H1 (cell line): ENCODE measurements around the gene BTG3.

Source experiments
- CEBPB ChIP-seq: IDR thresholded peaks from 2 replicates; pipeline ENCODE4 v1.6.1; 2012; ENCODE audit warnings: low read depth, low read length
- EZH2 ChIP-seq: fragments of 200-600 bp; sonication (generic); IDR thresholded peaks from 2 replicates; pipeline ENCODE4 v1.7.1; 2012; ENCODE audit warnings: low read depth, mild to moderate bottlenecking, moderate library complexity, low read length, inconsistent platforms; ENCODE audit not compliant: severe bottlenecking
- PHF8 ChIP-seq: fragments of 200-600 bp; sonication (generic); conservative IDR thresholded peaks from 2 replicates; pipeline ENCODE4 v1.7.1; 2012; ENCODE audit warnings: low read depth, mild to moderate bottlenecking, inconsistent platforms, low read length, moderate library complexity
- POLR2A ChIP-seq, 2 experiments: IDR thresholded peaks; 1 replicate in 1 of 2; 2 replicates in 1 of 2; pipeline ENCODE4 v1.6.1; 2011; ENCODE audit warnings: low read depth in 2 of 2, low read length in 2 of 2, mild to moderate bottlenecking in 2 of 2; ENCODE audit errors: control extremely low read depth in 1 of 2
- TAF1 ChIP-seq: IDR thresholded peaks from 2 replicates; pipeline ENCODE4 v1.6.1; 2011; ENCODE audit warnings: mild to moderate bottlenecking, low read depth, low read length
- TBP ChIP-seq: IDR thresholded peaks from 2 replicates; pipeline ENCODE4 v1.6.1; 2011; ENCODE audit warnings: low read depth, low read length, improper control_type of control experiment
- ZNF274 ChIP-seq: IDR thresholded peaks from 2 replicates; pipeline ENCODE4 v1.7.0; 2012; ENCODE audit warnings: low read length, borderline replicate concordance; ENCODE audit errors: extremely low read depth
- TF ChIP-seq, protein P1 (sequence below), 3 experiments: IDR thresholded peaks; 1 replicate in 2 of 3; 2 replicates in 1 of 3; pipeline versions ENCODE4 v1.5.1 to v1.6.1; 2011; ENCODE audit warnings: low read length in 3 of 3, mild to moderate bottlenecking in 3 of 3, inconsistent platforms in 2 of 3, low read depth in 1 of 3, moderate library complexity in 1 of 3; ENCODE audit not compliant: insufficient read depth in 1 of 3; ENCODE audit errors: control extremely low read depth in 1 of 3
- TF ChIP-seq, protein P2 (sequence below): IDR thresholded peaks from 2 replicates; pipeline ENCODE4 v1.6.1; 2011; ENCODE audit warnings: low read depth, mild to moderate bottlenecking, low read length; ENCODE audit not compliant: insufficient read depth

DNA sequence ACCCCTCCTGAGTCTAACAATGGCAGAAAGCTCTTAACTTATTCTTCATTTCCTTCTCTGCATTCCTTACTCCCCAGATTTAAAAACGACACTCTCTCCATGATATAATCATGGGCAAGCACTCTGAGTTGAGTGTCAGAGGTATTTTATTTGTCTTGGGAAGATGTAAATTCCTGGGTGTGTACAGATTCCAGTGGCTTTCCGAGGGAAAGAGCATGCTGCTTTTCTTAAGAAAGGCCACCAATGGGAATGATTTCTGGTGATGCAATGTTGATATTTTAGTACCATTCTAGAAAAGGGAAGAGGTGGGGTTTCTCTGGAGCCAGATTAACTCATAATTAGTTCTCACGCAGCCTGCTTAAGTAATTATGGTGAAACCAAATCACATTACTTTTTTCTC is 47.8 kb upstream of the BTG3 start:
- TF ChIP-seq, protein P1, sequence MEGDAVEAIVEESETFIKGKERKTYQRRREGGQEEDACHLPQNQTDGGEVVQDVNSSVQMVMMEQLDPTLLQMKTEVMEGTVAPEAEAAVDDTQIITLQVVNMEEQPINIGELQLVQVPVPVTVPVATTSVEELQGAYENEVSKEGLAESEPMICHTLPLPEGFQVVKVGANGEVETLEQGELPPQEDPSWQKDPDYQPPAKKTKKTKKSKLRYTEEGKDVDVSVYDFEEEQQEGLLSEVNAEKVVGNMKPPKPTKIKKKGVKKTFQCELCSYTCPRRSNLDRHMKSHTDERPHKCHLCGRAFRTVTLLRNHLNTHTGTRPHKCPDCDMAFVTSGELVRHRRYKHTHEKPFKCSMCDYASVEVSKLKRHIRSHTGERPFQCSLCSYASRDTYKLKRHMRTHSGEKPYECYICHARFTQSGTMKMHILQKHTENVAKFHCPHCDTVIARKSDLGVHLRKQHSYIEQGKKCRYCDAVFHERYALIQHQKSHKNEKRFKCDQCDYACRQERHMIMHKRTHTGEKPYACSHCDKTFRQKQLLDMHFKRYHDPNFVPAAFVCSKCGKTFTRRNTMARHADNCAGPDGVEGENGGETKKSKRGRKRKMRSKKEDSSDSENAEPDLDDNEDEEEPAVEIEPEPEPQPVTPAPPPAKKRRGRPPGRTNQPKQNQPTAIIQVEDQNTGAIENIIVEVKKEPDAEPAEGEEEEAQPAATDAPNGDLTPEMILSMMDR (IDR thresholded peaks at IDR 0.05; ENCODE audit: control extremely low read depth in 1 of 3, insufficient read depth in 1 of 3, low read depth in 1 of 3, low read length in 3 of 3): no peak
- TF ChIP-seq PHF8: no peak
- TF ChIP-seq POLR2A (IDR thresholded peaks at IDR 0.05; ENCODE audit: control extremely low read depth in 1 of 2, low read depth in 2 of 2, low read length in 2 of 2): no peak
- TF ChIP-seq ZNF274: no peak
- TF ChIP-seq TBP: no peak
- TF ChIP-seq, protein P2, sequence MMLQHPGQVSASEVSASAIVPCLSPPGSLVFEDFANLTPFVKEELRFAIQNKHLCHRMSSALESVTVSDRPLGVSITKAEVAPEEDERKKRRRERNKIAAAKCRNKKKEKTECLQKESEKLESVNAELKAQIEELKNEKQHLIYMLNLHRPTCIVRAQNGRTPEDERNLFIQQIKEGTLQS: no peak
- TF ChIP-seq TAF1: no peak
- TF ChIP-seq CEBPB: no peak
- TF ChIP-seq EZH2: no peak
